ENCODE data around the gene CLN3.
A peak's percentile ranks its signal among the peaks of the same experiment; 100 is the strongest.
"Not testable (repeated sequence)": the region's sequence is repeated elsewhere in the genome, so short reads cannot be mapped to it uniquely, and the experiment has no call there.

CLN3 gene

DNA sequence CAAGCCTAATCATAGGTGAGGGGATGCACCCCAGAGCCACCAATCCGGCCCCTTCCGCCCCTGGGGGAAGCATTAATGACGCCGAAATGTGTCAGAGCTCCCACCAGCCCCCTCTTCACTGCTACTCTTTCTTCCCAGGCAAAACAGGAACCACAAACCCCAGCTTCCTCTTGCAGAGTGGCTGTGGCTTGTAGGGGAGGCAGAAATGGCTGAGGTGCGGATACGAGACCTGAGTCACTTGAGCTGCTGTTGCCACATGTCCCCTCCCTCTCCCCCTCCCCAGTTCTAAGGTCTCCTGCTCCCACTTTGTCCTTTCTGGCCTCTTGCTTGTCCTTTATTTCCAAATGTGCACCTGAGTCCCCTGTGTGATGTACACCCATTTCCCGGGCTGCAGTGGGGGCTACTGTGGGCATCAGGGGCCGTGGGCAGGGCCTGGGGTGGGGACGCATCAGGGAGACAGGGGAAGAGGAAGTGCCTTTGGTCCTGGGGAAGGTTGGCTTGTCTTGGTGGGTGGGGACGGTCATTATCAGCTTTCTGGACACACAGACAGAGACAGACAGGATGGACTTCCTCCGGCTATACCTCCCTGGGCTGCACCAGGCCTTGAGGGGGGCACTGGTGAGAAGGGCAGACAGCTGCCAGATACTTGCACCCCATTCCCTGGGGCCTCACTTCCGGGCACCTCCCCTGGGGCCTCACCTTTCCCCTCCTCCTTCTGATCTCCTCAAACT, 2.4 kb upstream of the CLN3 start, which contains the start of gene APOBR:
Gene APOBR (plus strand): TSS at position 523 of the 731 bp plus-strand sequence. CDS start 39 bp downstream, at position 562.
- peak in 8 of 14 donors; percentile 18 to 59 (median 38) for DNase-seq

- no peak for DNase-seq
Measured at GRCh38 chr16:28492511-28492910, 637 bp upstream of the CLN3 start.

- DNase-seq, result peak in 5 of 14 donors; percentile 35 to 59 (median 49)
Measured at GRCh38 chr16:28491230-28491969, 474 bp downstream of the CLN3 start.

- no peak for DNase-seq
Measured at GRCh38 chr16:28486266-28486665, 5.6 kb downstream of the CLN3 start.

DNA sequence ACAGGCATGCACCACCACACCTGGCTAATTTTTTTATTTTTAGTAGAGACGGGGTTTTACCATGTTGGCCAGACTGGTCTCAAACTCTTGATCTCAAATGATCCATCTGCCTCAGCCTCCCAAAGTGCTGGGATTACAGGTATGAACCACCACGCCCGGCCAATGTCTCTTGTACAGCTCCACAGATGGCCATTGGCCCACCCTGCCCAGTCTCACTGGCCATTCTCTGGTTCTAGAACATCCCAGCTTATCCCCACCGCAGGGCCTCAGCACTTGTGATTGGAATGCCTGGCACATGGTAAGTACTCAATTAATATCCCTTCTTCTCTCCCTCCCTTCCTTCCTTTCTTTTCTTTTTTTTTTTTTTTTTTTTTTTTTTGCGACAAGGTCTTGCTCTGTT, 8.5 kb downstream of the CLN3 start:
- DNase-seq, result not testable (repeated sequence)

DNA sequence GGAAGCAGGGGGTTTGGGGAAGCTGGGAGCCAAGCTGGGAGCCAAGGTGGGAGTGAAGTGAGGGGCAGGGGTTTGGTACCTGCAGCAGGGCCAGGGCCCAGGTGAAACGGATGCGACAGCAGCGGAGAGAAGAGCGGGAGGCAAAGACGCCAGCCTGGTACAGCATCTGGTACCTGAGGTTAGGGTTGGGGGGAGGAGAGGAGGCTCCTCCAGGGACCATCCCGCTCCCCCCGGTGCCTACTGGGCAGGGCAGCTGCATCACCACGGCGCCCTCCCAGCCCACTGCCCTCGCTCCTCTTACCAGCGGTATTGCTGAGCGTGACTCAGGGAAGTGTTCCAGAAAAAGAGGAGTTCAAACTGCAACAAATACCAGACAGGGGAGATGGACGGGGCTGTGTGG, 9.8 kb downstream of the CLN3 start:
- DNase-seq, result no peak

GRCh38 chr16:28478506-28479180, 13.2 kb downstream of the CLN3 start:
- no peak for DNase-seq

DNA sequence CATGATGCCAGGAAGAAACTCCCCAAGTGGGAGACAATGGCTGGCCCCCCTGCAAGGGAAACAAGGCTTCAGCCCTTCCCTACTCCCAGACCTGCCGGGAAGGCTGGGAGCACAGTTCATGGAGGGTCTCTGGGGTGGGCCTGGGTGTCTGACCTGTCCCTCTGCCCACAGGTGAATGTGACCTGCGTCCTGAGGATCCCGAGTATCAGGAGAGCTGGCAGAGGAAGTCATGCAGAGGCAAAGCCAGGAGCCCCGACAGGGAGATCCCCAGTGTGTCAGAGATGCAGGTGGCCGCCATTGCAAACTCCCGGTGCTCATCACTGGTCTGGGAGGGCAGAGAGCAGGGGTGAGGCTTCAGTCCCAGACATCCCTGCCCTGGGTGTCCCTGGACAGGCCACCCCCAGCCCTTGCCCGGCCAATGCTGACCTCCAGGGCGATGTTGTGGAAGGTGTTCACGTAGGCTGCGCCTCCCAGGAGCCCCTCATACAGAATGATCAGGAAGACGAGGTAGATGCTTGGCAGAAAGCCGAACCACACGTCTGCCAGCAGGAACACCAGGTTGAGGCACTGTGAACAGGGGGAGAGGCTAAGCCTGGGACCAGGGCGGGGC, 14.5 kb downstream of the CLN3 start:
- DNase-seq, result no peak

- DNase-seq, result no peak
Measured at GRCh38 chr16:28475221-28475620, 16.7 kb downstream of the CLN3 start.

- DNase-seq, result no peak
Measured at GRCh38 chr16:28473714-28474265, 18.1 kb downstream of the CLN3 start.

DNA sequence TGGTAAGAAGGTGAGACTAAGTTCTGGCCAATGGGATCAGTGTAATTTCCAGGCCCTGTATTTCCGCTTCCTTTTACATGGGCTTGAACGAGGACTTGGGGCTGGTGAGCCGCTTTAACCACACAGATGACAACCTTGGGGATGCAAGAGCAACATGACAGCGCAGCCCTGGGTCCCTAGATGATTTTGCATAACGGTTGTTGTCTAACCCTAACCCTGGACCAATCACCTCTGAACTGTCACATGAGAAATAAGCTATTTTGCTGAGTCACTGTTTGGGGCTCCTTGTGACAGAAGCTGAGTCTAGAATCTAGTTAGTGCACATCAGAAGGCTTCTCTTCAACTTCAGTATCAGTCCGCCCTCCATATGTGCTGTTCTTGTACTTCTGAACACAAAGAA, 44.8 kb downstream of the CLN3 start:
- not testable (repeated sequence) for DNase-seq

- DNase-seq, result not testable (repeated sequence)
Measured at GRCh38 chr16:28446388-28446787, 45.5 kb downstream of the CLN3 start.

GRCh38 chr16:28443943-28444342, 47.9 kb downstream of the CLN3 start:
- not testable (repeated sequence) for DNase-seq

DNA sequence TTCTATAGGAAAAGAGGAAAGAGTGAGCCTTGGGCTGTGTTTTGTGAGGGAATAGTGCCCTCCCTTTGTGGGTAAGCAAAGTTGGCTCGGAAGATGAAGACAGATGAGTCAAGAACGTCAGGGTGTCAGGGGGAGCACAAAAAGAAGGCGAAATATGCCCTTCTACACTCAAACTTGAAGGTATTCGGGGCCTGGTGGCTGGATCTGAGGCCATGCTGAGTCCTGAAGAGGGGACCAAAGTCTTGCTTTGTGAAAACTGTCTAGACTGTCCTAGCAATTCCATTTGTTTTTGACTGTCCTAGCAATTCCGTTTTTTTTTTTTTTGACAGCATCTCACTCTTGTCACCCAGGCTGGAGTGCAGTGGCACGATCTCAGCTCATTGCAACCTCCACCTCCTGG, 53.0 kb downstream of the CLN3 start:
- DNase-seq, result not testable (repeated sequence)

DNA sequence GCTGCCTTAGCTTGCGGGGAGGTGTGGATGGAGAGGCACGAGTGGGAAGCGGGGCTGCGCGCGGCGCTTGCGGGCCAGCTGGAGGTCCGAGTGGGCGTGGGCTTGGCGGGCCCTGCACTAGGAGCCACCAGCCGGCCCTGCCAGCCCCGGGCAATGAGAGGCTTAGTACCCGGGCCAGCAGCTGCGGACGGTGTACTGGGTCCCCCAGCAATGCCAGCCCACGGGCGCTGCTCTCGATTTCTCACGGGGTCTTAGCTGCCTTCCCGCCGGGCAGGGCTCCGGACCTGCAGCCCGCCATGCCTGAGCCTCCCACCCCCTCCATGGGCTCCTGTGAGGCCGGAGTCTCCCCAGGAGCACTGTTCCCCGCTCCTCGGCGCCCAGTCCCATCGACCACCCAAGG, 56.5 kb downstream of the CLN3 start:
- DNase-seq, result not testable (repeated sequence)
